Measurements from ENCODE around the gene DYNLT1. TPM values are rescaled to one million over a fixed set of nuclear protein-coding genes. Genes with fewer than 3 reads are reported as not detected.

The DYNLT1 gene
- total RNA-seq, 1 experiment from 2014 or later, result 105 TPM

- Histone ChIP-seq H2BK5ac (ENCODE audit: insufficient read length, low read length) (no peak overlapping the region), H3K79me2 (ENCODE audit: insufficient read depth, low read length) (no peaks in the 10 kb centered on the region), H2BK20ac (ENCODE audit: low read depth, low read length, poor library complexity, severe bottlenecking) (no peak overlapping the region), H3T11ph (ENCODE audit: low read length) (no peak overlapping the region), H2BK12ac (ENCODE audit: insufficient read length, low read depth, low read length) (no peak overlapping the region), H3K27me3 (ENCODE audit: insufficient read depth, low read length) (no peaks in the 10 kb centered on the region), H3K14ac (ENCODE audit: insufficient read depth, low read length) (no peak overlapping the region), H2BK15ac (ENCODE audit: low read depth, low read length) (no peak overlapping the region), H2BK120ac (ENCODE audit: low read depth, low read length, poor library complexity, severe bottlenecking) (no peak overlapping the region), H3K79me1 (ENCODE audit: insufficient read depth, low read depth, low read length, poor library complexity, severe bottlenecking) (no peaks in the 10 kb centered on the region), H3K4ac (ENCODE audit: low read depth, low read length) (no peak overlapping the region), H4K5ac (ENCODE audit: insufficient read length, low read depth, low read length) (no peak overlapping the region), H4K91ac (ENCODE audit: insufficient read length, low read depth, low read length) (no peak overlapping the region), H3K23ac (ENCODE audit: insufficient read length, low read depth, low read length) (no peak overlapping the region), H4K20me1 (ENCODE audit: control insufficient read depth, insufficient read depth, insufficient read length) (peaks cover 1% of the 10 kb centered on the region), H3K4me2 (ENCODE audit: insufficient read depth, insufficient read length, low read length) (no peak overlapping the region), H2AK5ac (ENCODE audit: insufficient read length, low read length) (no peak overlapping the region), H4K8ac (replicated peaks; ENCODE audit: insufficient read length, low read depth, low read length) (no peak overlapping the region), H3K18ac (ENCODE audit: insufficient read length, low read depth, low read length) (no peak overlapping the region), H3K27ac (ENCODE audit: insufficient read length, low read depth, low read length) (no peak overlapping the region), H3K56ac (ENCODE audit: insufficient read length, low read depth, low read length) (no peak overlapping the region), H3K9me3 (ENCODE audit: control insufficient read depth, low read depth, low read length) (no peaks in the 10 kb centered on the region), H3K23me2 (ENCODE audit: insufficient read length, low read depth, low read length, poor library complexity, severe bottlenecking) (no peaks in the 10 kb centered on the region), H2AFZ (ENCODE audit: low read length) (no peak overlapping the region), H3K9ac (ENCODE audit: extremely low read depth, insufficient read length, low read length) (no peak overlapping the region), H3K4me1 (ENCODE audit: insufficient read depth, low read length) (no peaks in the 10 kb centered on the region)
- no peaks in the 10 kb centered on the region for H3K9me3 Mint-ChIP-seq
- H3K4me3 Mint-ChIP-seq, result no peak overlapping the region
- H3K4me1 Mint-ChIP-seq, result peaks cover 23 to 26% of the 10 kb centered on the region in 2 experiments
- no CpG with 5 or more reads among the region's 3 CpGs for WGBS (ENCODE audit: extremely low coverage, insufficient read length, low lambda C conversion rate)
- TF ChIP-seq, protein P1, sequence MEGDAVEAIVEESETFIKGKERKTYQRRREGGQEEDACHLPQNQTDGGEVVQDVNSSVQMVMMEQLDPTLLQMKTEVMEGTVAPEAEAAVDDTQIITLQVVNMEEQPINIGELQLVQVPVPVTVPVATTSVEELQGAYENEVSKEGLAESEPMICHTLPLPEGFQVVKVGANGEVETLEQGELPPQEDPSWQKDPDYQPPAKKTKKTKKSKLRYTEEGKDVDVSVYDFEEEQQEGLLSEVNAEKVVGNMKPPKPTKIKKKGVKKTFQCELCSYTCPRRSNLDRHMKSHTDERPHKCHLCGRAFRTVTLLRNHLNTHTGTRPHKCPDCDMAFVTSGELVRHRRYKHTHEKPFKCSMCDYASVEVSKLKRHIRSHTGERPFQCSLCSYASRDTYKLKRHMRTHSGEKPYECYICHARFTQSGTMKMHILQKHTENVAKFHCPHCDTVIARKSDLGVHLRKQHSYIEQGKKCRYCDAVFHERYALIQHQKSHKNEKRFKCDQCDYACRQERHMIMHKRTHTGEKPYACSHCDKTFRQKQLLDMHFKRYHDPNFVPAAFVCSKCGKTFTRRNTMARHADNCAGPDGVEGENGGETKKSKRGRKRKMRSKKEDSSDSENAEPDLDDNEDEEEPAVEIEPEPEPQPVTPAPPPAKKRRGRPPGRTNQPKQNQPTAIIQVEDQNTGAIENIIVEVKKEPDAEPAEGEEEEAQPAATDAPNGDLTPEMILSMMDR (conservative IDR thresholded peaks at IDR 0.05), result peak; percentile 47
- DNase-seq, result no peak
- no peaks in the 10 kb centered on the region for H3K36me3 Mint-ChIP-seq (ENCODE audit: insufficient read depth in 1 of 3, low read depth in 3 of 3)
- H3K27ac Mint-ChIP-seq, result no peak overlapping the region
- H3K27me3 Mint-ChIP-seq (ENCODE audit: low read depth), result peaks cover 9% of the 10 kb centered on the region
Observed at GRCh38 chr6:158661156-158661685, 16.7 kb upstream of the DYNLT1 start.
